SU-DHL-6 (cell line): ENCODE measurements around the gene CTPS2.

Source experiments
- CTCF ChIP-seq: fragments of 200-600 bp; sonication (generic); IDR thresholded peaks from one replicate; pipeline ENCODE4 v1.5.1; 2017; ENCODE audit warnings: antibody characterized with exemption, mild to moderate bottlenecking, low read length, moderate library complexity; ENCODE audit not compliant: insufficient read depth, poor library complexity, severe bottlenecking
- EZH2phosphoT487 ChIP-seq: fragments of 200-600 bp; sonication (generic), shearing (Covaris generic); conservative IDR thresholded peaks from 2 replicates; pipeline ENCODE4 v1.6.1; 2018; ENCODE audit warnings: mild to moderate bottlenecking, antibody characterized with exemption, low read length, moderate library complexity, mixed read lengths

DNA sequence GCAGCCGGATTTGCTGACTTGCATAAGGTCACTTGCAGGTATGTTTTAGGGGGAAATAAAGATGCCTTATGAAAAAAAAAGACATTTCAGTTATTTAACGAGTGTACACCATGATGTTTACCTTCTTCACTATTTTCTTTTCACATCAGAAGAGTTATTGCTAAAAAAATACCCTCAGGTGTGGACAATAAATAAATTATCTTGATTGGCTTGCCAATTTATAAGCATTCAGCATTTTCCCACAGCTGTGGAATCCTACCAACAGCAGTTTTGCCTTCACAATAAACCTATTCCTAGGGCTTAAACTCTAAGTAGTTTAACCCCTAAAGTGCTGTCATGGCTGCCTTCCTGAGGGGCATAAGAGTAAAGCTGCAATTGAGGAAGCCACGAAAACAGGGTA is 145.9 kb downstream of the CTPS2 start:
- TF ChIP-seq CTCF = no peak
- no peak for TF ChIP-seq EZH2phosphoT487
